ENCODE data around the gene ZNF70. TPM values are rescaled to one million over a fixed set of nuclear protein-coding genes. Genes with fewer than 3 reads are reported as not detected.

ZNF70 gene
- total and polyA plus RNA-seq, 2 of the 13 experiments (the other 11 are each of a cell fraction or from before 2014, with no cell fraction given): 0.62 to 3.6 TPM

DNA sequence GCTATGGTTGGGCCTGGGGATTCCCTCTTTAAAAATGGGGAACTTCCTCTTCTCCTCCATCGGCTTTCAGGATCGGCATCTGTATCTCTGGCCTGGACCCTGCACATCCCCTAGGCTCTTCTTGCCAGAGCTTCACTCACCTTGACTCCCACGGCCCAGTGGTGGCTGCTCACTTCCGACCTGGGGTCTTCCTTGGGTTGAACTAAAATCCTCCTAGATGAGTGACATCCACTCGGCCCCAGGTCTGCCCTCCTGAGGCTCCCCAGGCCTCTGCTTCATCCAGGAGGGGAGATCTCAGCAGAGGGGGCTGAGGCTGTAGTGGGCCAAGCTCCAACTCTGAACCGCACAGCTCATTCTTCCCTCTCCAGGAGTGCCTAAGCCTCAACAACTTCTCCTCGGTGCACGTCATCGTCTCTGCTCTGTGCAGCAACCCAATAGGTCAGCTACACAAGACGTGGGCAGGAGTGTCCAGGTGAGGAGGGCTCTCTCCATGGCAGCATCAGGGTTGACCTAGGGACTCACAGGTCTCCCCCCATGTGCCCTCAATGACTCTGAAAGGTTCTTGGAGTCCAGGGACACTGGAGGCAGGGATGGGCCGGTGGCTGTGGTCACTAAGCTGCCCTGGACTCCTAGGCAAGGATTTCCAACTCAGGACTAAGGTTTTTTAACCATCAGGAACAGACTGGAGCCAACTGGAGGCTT lies 56.8 kb downstream of the ZNF70 start (continued):
- TF ChIP-seq, protein P1, sequence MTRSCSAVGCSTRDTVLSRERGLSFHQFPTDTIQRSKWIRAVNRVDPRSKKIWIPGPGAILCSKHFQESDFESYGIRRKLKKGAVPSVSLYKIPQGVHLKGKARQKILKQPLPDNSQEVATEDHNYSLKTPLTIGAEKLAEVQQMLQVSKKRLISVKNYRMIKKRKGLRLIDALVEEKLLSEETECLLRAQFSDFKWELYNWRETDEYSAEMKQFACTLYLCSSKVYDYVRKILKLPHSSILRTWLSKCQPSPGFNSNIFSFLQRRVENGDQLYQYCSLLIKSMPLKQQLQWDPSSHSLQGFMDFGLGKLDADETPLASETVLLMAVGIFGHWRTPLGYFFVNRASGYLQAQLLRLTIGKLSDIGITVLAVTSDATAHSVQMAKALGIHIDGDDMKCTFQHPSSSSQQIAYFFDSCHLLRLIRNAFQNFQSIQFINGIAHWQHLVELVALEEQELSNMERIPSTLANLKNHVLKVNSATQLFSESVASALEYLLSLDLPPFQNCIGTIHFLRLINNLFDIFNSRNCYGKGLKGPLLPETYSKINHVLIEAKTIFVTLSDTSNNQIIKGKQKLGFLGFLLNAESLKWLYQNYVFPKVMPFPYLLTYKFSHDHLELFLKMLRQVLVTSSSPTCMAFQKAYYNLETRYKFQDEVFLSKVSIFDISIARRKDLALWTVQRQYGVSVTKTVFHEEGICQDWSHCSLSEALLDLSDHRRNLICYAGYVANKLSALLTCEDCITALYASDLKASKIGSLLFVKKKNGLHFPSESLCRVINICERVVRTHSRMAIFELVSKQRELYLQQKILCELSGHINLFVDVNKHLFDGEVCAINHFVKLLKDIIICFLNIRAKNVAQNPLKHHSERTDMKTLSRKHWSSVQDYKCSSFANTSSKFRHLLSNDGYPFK (CRISPR knock-in tag; IDR thresholded peaks at IDR 0.05; ENCODE audit: borderline replicate concordance): no peak
- TF ChIP-seq IKZF1 (IDR thresholded peaks at IDR 0.05) (no peak), ZNF781 (CRISPR knock-in tag; IDR thresholded peaks at IDR 0.05; ENCODE audit: borderline replicate concordance, not compliant biosample characterization) (no peak), KDM3A (CRISPR knock-in tag; IDR thresholded peaks at IDR 0.05; ENCODE audit: low read depth) (no peak)

- no peaks in the 10 kb centered on the region for H3K27me3 ChIP-seq (ENCODE audit: control insufficient read depth in 1 of 2, insufficient read depth in 2 of 2, low read length in 2 of 2)
- FAIRE-seq (no peak), DNase-seq (ENCODE audit: low spot score) (no peak), ATAC-seq (peak; percentile 25; the same call in 1 of the 3 replicates)
- BruUV-seq (replicated peaks): no TSS peak
- CTCF ChIA-PET (ENCODE audit: low intra/inter-chr PET ratio, low total read pairs): no interaction called here
- H3K27ac ChIP-seq (ENCODE audit: extremely low read length, insufficient read depth, low read length): no peak overlapping the region
- intact Hi-C loops (cut with micrococcal nuclease; ENCODE audit: unreplicated experiment): no loop called here
- H2AFZ ChIP-seq (ENCODE audit: low read length): no peak overlapping the region
- 96% methylated on average over 8 of the region's 12 CpGs for WGBS (ENCODE audit: low lambda C conversion rate)
- H3K4me1 ChIP-seq (ENCODE audit: insufficient read depth, low read length): no peaks in the 10 kb centered on the region
- POLR2A ChIA-PET: interaction anchor here (1.5 kb wide), 1 partner anchor 17 kb away, joined by 6 read pairs; no protein-coding TSS in a partner anchor
- H3K36me3 ChIP-seq (replicated peaks in 1 of 2; ENCODE audit: control insufficient read depth in 1 of 2, insufficient read depth in 2 of 2, low read length in 2 of 2): peaks cover 18 to 44% of the 10 kb centered on the region in 2 experiments; a peak in 4 of 5 replicates
- H3K4me3 ChIP-seq (replicated peaks in 1 of 3; ENCODE audit: insufficient read depth in 1 of 3, low read depth in 2 of 3, low read length in 3 of 3): no peak overlapping the region
- no peak overlapping the region for H3K9ac ChIP-seq (ENCODE audit: insufficient read depth, low read depth, low read length)
- no peaks in the 10 kb centered on the region for H3K9me3 ChIP-seq (ENCODE audit: low read length)
- no peak overlapping the region for H3K4me2 ChIP-seq (ENCODE audit: low read depth, low read length)
- no peaks in the 10 kb centered on the region for H3K79me2 ChIP-seq (ENCODE audit: insufficient read depth, low read length)
- peaks cover 6% of the 10 kb centered on the region; the same call in 1 of the 2 replicates for H4K20me1 ChIP-seq (ENCODE audit: insufficient read depth, low read length)
- in situ Hi-C loops (cut with HindIII; ENCODE audit: extremely low pct_ligation_motif_present, low pct_unique_long_range_greater_than_20kb): no loop called here
- TF ChIP-seq ATM (IDR thresholded peaks at IDR 0.05; ENCODE audit: borderline replicate concordance): no peak
- no peak for TF ChIP-seq SMAD9 (CRISPR knock-in tag; IDR thresholded peaks at IDR 0.05)
- TF ChIP-seq KLF6 (CRISPR knock-in tag; IDR thresholded peaks at IDR 0.05): no peak
- peak; percentile 74; the same call in 1 of the 2 replicates for TF ChIP-seq MIER2 (CRISPR knock-in tag; IDR thresholded peaks at IDR 0.05)
- TF ChIP-seq ZNF879 (CRISPR knock-in tag; IDR thresholded peaks at IDR 0.05): no peak
- TF ChIP-seq REST (IDR thresholded peaks at IDR 0.05; ENCODE audit: borderline replicate concordance in 1 of 2, low read depth in 1 of 2, low read length in 2 of 2): peak; percentile 54 to 89
- TF ChIP-seq ZNF580 (CRISPR knock-in tag; IDR thresholded peaks at IDR 0.05; ENCODE audit: borderline replicate concordance, low read depth): no peak
Observed at GRCh38 chr22:23692598-23693291, 58.2 kb downstream of the ZNF70 start.
